Hepatocyte (in vitro differentiated cells): ENCODE results near the gene PRSS50. TPM values are rescaled to one million over a fixed set of nuclear protein-coding genes. Genes with fewer than 3 reads are reported as not detected.

ENCODE experiments used
- DNase-seq: peaks from one replicate; pipeline ENCODE4 v3.0.0-alpha.2; 2016; ENCODE audit warnings: low spot score
- H2AFZ ChIP-seq: fragments of 200-600 bp; sonication (generic); 2 replicates; pipeline ENCODE4 v1.6.0; 2016; ENCODE audit warnings: antibody characterized with exemption, mild to moderate bottlenecking
- H3K27ac ChIP-seq: fragments of 200-600 bp; sonication (generic); 2 replicates; pipeline ENCODE4 v1.5.1; 2016; ENCODE audit warnings: mild to moderate bottlenecking
- H3K27me3 ChIP-seq: fragments of 200-600 bp; sonication (generic); 2 replicates; pipeline ENCODE4 v1.6.1; 2016
- H3K36me3 ChIP-seq: fragments of 200-600 bp; sonication (generic); replicated peaks from 2 replicates; pipeline ENCODE4 v1.5.1; 2016; ENCODE audit warnings: low read depth; ENCODE audit not compliant: insufficient read depth
- H3K4me1 ChIP-seq: fragments of 200-600 bp; sonication (generic); 2 replicates; pipeline ENCODE4 v1.5.1; 2016; ENCODE audit warnings: mild to moderate bottlenecking, moderate library complexity; ENCODE audit not compliant: insufficient read depth
- H3K4me2 ChIP-seq: fragments of 200-600 bp; sonication (generic); 2 replicates; pipeline ENCODE4 v1.6.0; 2016
- H3K4me3 ChIP-seq: fragments of 200-600 bp; sonication (generic); 2 replicates; pipeline ENCODE4 v1.5.1; 2016; ENCODE audit warnings: mild to moderate bottlenecking
- H3K79me2 ChIP-seq: fragments of 200-600 bp; sonication (generic); 2 replicates; pipeline ENCODE4 v1.6.0; 2017; ENCODE audit warnings: mild to moderate bottlenecking
- H3K9me2 ChIP-seq: fragments of 200-600 bp; sonication (generic); replicated peaks from 2 replicates; pipeline ENCODE4 v1.6.0; 2017; ENCODE audit warnings: mild to moderate bottlenecking; ENCODE audit not compliant: insufficient read depth
- H3K9me3 ChIP-seq: fragments of 200-600 bp; sonication (generic); 2 replicates; pipeline ENCODE4 v1.5.1; 2016; ENCODE audit warnings: low read depth, mild to moderate bottlenecking
- H4K20me1 ChIP-seq: fragments of 200-600 bp; sonication (generic); 2 replicates; pipeline ENCODE4 v1.6.0; 2016; ENCODE audit warnings: mild to moderate bottlenecking; ENCODE audit not compliant: insufficient read depth, poor library complexity, severe bottlenecking
- EZH2 ChIP-seq: fragments of 200-600 bp; sonication (generic); IDR thresholded peaks from 2 replicates; pipeline ENCODE4 v1.6.1; 2016; ENCODE audit warnings: antibody characterized with exemption, mild to moderate bottlenecking, borderline replicate concordance
- EZH2phosphoT487 ChIP-seq: fragments of 200-600 bp; sonication (generic); IDR thresholded peaks from one replicate; pipeline ENCODE4 v1.6.1; 2018; ENCODE audit warnings: antibody characterized with exemption, mild to moderate bottlenecking, low read depth, moderate library complexity; ENCODE audit not compliant: unreplicated experiment, severe bottlenecking
- WGBS: methylation state at CpG from one replicate; pipeline ENCODE4 v1.1.6; 2016; ENCODE audit warnings: low lambda C conversion rate; ENCODE audit errors: missing lambda C conversion rate; 5-methylcytosine and 5-hydroxymethylcytosine counted together
- polyA plus RNA-seq: library from polyadenylated mRNA; unstranded; fragments of >200 nt; fragmentation: Nextera tagmentation; extraction: Ambion mirVana; gene quantifications from 2 replicates; pipeline ENCODE4 v1.2.1, GENCODE V29; 2016
- total RNA-seq: library from RNA; depleted of rRNA; stranded (reverse); fragments of >200 nt; gene quantifications from 2 replicates; pipeline ENCODE4 v1.2.3, GENCODE V29; 2014
- TF ChIP-seq, protein P1 (sequence below): fragments of 200-600 bp; sonication (generic); IDR thresholded peaks from 2 replicates; pipeline ENCODE4 v1.5.1; 2016; ENCODE audit warnings: antibody characterized with exemption, mild to moderate bottlenecking; ENCODE audit not compliant: poor library complexity

PRSS50 gene
- total and polyA plus RNA-seq, 2 experiments from 2014 or later, result 0.33 to 1.4 TPM

DNA sequence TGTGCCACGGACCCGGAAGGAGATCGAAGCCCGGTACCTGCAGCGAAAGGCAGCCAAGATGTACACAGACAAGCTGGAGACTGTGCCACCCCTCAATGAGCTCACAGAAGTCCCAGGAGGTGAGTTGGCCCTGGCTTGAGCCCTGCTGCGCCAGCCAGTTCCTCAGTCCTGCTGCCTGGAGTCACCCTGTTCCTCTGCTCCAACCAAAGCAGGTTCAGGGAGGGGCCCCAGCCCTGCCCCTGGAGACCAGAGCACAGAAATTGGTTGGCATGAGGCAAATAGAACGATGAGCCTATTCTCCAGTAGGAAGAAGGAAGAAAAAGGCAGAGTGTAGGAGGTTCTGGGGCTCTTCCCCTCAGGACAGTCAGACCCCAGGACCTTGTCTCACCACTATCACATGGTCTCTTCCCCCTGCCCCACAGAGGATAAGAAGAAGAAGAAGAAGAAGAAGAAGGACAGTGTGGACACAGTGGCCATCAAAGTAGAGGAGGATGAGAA lies 8.5 kb downstream of the PRSS50 start:
- H3K4me3 ChIP-seq, result no peak overlapping the region
- H3K27ac ChIP-seq, result no peak overlapping the region
- no peaks in the 10 kb centered on the region for H3K27me3 ChIP-seq
- H3K9me2 ChIP-seq, result no peaks in the 10 kb centered on the region
- H4K20me1 ChIP-seq, result no peaks in the 10 kb centered on the region
- no peak overlapping the region for H3K4me2 ChIP-seq
- peaks cover 20% of the 10 kb centered on the region for H3K4me1 ChIP-seq
- H3K9me3 ChIP-seq, result no peaks in the 10 kb centered on the region
- H3K79me2 ChIP-seq, result no peaks in the 10 kb centered on the region
- DNase-seq, result no peak
- WGBS, result 94% methylated on average over 7 of the region's 7 CpGs
- no peak overlapping the region for H2AFZ ChIP-seq
- TF ChIP-seq EZH2phosphoT487 (no peak), EZH2 (no peak)
- TF ChIP-seq, protein P1, sequence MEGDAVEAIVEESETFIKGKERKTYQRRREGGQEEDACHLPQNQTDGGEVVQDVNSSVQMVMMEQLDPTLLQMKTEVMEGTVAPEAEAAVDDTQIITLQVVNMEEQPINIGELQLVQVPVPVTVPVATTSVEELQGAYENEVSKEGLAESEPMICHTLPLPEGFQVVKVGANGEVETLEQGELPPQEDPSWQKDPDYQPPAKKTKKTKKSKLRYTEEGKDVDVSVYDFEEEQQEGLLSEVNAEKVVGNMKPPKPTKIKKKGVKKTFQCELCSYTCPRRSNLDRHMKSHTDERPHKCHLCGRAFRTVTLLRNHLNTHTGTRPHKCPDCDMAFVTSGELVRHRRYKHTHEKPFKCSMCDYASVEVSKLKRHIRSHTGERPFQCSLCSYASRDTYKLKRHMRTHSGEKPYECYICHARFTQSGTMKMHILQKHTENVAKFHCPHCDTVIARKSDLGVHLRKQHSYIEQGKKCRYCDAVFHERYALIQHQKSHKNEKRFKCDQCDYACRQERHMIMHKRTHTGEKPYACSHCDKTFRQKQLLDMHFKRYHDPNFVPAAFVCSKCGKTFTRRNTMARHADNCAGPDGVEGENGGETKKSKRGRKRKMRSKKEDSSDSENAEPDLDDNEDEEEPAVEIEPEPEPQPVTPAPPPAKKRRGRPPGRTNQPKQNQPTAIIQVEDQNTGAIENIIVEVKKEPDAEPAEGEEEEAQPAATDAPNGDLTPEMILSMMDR, result no peak
- H3K36me3 ChIP-seq, result no peaks in the 10 kb centered on the region

DNA sequence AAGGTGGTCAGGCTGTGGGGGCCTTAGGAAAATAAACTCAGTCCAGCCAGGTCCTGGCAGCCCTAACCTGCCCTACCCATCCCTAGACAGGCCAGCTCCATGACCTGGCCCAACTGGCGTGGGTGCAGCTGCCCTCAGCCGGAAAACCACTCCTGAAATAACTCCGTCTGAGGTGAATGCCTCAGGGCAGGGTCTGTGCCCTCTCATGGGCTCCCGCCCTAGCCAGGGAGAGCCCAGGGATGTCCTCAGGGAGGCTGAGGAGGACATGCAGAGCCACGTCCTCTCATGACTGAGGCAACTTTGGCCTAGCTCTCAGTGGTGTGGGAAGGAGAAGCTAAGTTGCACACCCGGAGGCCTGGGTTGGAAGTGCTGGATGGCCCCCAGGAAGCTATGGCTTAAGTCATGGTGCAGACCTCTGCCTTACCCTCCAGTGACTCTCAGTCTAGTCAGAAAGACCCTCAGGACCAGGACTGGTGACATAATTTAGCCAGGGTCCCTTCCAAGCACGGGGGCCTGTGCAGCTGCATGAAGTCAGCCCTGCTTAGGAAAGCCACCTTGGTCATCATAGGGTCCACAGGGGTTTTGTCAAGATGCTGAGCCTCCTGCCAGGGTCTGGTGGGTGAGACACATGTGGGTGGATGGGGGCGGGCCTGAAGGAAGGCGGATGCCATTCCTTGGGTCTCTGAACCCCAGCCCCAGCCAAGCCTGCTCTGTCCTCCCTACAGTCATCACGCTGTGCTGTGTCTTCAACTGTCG lies 9.1 kb downstream of the PRSS50 start:
- Histone ChIP-seq H3K4me3 (no peak overlapping the region), H3K4me1 (peaks cover 20% of the 10 kb centered on the region), H3K27me3 (no peaks in the 10 kb centered on the region), H2AFZ (no peak overlapping the region), H3K79me2 (no peaks in the 10 kb centered on the region), H4K20me1 (no peaks in the 10 kb centered on the region), H3K9me2 (no peaks in the 10 kb centered on the region), H3K27ac (no peak overlapping the region), H3K4me2 (no peak overlapping the region), H3K36me3 (no peaks in the 10 kb centered on the region), H3K9me3 (no peaks in the 10 kb centered on the region)
- DNase-seq, result no peak
- 86% methylated on average over 11 of the region's 11 CpGs for WGBS
- TF ChIP-seq EZH2phosphoT487 (no peak), EZH2 (no peak)
- TF ChIP-seq, protein P1, result no peak

DNA sequence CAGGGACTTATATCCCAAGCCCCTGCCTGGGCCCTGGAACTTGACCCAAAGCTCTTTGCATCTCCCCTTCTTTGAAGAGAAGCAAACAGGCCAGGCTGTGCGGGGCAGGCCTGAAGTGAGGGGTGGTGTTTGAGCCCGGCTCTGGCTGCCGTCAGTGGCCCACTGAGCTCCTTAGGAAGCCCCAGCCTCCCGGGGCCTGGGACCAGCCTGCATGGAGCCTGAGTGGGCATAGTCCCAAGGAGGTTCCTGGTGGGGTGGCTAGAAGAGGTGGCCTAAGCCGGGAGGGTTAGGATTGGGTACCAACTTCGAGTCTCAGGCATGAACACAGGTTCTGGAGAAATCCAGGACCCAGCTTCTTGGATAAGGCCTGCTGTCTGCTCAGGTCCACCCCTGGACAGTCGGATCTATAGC lies 10.1 kb downstream of the PRSS50 start:
- WGBS, result 83% methylated on average over 6 of the region's 7 CpGs
- TF ChIP-seq EZH2, result no peak
- TF ChIP-seq, protein P1, result no peak
- TF ChIP-seq EZH2phosphoT487, result no peak

More for the DNA sequence above, 10.1 kb downstream of the PRSS50 start:
- no peak for DNase-seq
- Histone ChIP-seq H3K9me3 (no peaks in the 10 kb centered on the region), H3K27me3 (no peaks in the 10 kb centered on the region), H3K79me2 (no peaks in the 10 kb centered on the region), H3K27ac (no peak overlapping the region), H2AFZ (no peak overlapping the region), H3K4me3 (no peak overlapping the region), H3K9me2 (no peaks in the 10 kb centered on the region), H4K20me1 (no peaks in the 10 kb centered on the region), H3K4me1 (peaks cover 20% of the 10 kb centered on the region), H3K4me2 (no peak overlapping the region), H3K36me3 (no peaks in the 10 kb centered on the region)
